Fibroblast of the aortic adventitia (primary cell): ENCODE measurements around the gene ADH6. TPM values are rescaled to one million over a fixed set of nuclear protein-coding genes. Genes with fewer than 3 reads are reported as not detected.

Experiments
- DNase-seq: peaks from one replicate; pipeline ENCODE4 v3.0.0-alpha.2; 2010; ENCODE audit warnings: low read depth
- H3K4me3 ChIP-seq: 2 replicates; pipeline ENCODE4 v1.5.1; 2011; ENCODE audit warnings: low read depth, mild to moderate bottlenecking, control low read depth, low read length, moderate library complexity
- total RNA-seq: library from RNA; depleted of rRNA; stranded (reverse); fragments of >200 nt; gene quantifications from 2 replicates; pipeline ENCODE4 v1.2.3, GENCODE V29; 2012; ENCODE audit warnings: low replicate concordance
- TF ChIP-seq, protein P1 (sequence below): IDR thresholded peaks from 2 replicates; pipeline ENCODE4 v1.5.1; 2011; ENCODE audit warnings: mild to moderate bottlenecking, low read length, control low read depth, inconsistent platforms; ENCODE audit not compliant: insufficient read depth

The ADH6 gene
- total RNA-seq, 1 donor, result 0.36 TPM

DNA sequence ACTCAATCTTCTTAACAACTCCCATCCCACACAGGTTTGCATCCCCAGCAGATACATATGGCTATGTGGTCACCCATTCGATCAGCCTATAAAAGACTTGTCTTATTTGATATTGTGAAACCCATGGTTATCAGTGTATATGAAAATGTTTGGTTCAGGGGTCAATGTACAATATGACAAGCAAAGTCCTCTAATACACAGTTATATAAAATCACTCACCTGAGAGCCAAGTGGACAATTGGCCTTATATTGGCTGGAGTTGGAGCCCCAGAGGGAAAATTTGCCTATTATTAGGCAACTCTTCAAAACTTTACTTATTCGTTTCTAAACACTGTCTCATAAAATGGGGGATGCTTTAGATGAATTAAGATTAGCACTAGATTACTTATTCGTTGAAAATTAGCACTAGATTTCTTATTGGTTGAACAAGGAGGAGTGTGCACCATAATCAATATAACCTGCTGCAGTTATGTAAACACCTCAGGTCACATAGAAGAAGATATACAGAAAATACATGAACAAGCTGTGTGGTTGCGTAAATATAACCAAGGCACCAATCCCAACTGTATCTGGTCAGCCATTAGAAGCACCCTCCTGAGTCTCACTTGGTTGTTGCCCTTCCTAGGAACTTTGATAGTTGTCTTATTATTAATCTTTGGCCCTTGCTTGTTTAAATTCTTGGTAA is 64.2 kb downstream of the ADH6 start:
- no peak for DNase-seq
- TF ChIP-seq, protein P1, sequence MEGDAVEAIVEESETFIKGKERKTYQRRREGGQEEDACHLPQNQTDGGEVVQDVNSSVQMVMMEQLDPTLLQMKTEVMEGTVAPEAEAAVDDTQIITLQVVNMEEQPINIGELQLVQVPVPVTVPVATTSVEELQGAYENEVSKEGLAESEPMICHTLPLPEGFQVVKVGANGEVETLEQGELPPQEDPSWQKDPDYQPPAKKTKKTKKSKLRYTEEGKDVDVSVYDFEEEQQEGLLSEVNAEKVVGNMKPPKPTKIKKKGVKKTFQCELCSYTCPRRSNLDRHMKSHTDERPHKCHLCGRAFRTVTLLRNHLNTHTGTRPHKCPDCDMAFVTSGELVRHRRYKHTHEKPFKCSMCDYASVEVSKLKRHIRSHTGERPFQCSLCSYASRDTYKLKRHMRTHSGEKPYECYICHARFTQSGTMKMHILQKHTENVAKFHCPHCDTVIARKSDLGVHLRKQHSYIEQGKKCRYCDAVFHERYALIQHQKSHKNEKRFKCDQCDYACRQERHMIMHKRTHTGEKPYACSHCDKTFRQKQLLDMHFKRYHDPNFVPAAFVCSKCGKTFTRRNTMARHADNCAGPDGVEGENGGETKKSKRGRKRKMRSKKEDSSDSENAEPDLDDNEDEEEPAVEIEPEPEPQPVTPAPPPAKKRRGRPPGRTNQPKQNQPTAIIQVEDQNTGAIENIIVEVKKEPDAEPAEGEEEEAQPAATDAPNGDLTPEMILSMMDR, result no peak
- no peak overlapping the region for H3K4me3 ChIP-seq

Other genes with a start within 250 kb of the ADH6 start
- 57.5 and 64.6 TPM in 2 replicates for gene METAP1, start 223.5 kb downstream of the ADH6 start, total RNA-seq
- 294 and 466 TPM in 2 replicates for gene ADH5, start 130.5 kb downstream of the ADH6 start, total RNA-seq
- not detected in 2 replicates for gene ADH4, start 74.9 kb downstream of the ADH6 start, total RNA-seq
- 0.27 TPM in 1 of 2 replicates, not detected in the other for gene ADH1A, start 71.7 kb upstream of the ADH6 start, total RNA-seq
- gene ADH1B, start 102.2 kb upstream of the ADH6 start, total RNA-seq, result 535 and 1,346 TPM in 2 replicates
- 1.4 and 24.3 TPM in 2 replicates for gene ADH1C, start 133.5 kb upstream of the ADH6 start, total RNA-seq
- 0.09 TPM in 1 of 2 replicates, not detected in the other for gene ADH7, start 216.1 kb upstream of the ADH6 start, total RNA-seq